ENCODE results near the gene RAPGEF6. TPM values are rescaled to one million over a fixed set of nuclear protein-coding genes. Genes with fewer than 3 reads are reported as not detected.

The RAPGEF6 gene
- total RNA-seq, 6 experiments from 2014 or later = 3.7 to 9.1 (median 7.6) TPM

- H3K4me3 ChIP-seq = no peak overlapping the region
- 10% methylated on average over 7 of the region's 7 CpGs for WGBS (ENCODE audit: insufficient coverage, low coverage, low lambda C conversion rate, missing lambda C conversion rate)
- intact Hi-C loops (cut with DNase I) = no loop called here
- TF ChIP-seq POLR2A (IDR thresholded peaks at IDR 0.05) (no peak), CTCF (IDR thresholded peaks at IDR 0.05) (peak; percentile 87 to 89 (median 88))
- H3K36me3 ChIP-seq = no peaks in the 10 kb centered on the region
- ATAC-seq (peak; percentile 86 to 96 (median 94)), DNase-seq (peak; percentile 74 to 82 (median 76))
- H3K4me1 ChIP-seq = no peaks in the 10 kb centered on the region
- H3K27ac ChIP-seq = no peak overlapping the region
- H3K9me3 ChIP-seq = no peaks in the 10 kb centered on the region
- no peaks in the 10 kb centered on the region for H3K27me3 ChIP-seq
Observed at GRCh38 chr5:131417240-131417869, 217.7 kb downstream of the RAPGEF6 start.

- ATAC-seq (no peak), DNase-seq (no peak)
- H3K36me3 ChIP-seq = no peaks in the 10 kb centered on the region
- no peak overlapping the region for H3K4me3 ChIP-seq
- H3K4me1 ChIP-seq = no peaks in the 10 kb centered on the region
- no peaks in the 10 kb centered on the region for H3K27me3 ChIP-seq
- intact Hi-C loops (cut with DNase I) = no loop called here
- H3K27ac ChIP-seq = no peak overlapping the region
- 43% methylated on average over 3 of the region's 3 CpGs for WGBS (ENCODE audit: insufficient coverage, low coverage, low lambda C conversion rate, missing lambda C conversion rate)
- no peaks in the 10 kb centered on the region for H3K9me3 ChIP-seq
- TF ChIP-seq POLR2A (IDR thresholded peaks at IDR 0.05) (no peak), CTCF (IDR thresholded peaks at IDR 0.05) (no peak)
Observed at GRCh38 chr5:131416729-131417128, 218.3 kb downstream of the RAPGEF6 start.

- WGBS (ENCODE audit: insufficient coverage, low coverage, low lambda C conversion rate, missing lambda C conversion rate) = 76% methylated on average over 4 of the region's 4 CpGs
- TF ChIP-seq POLR2A (IDR thresholded peaks at IDR 0.05) (no peak), CTCF (IDR thresholded peaks at IDR 0.05) (no peak)
- Histone ChIP-seq H3K27me3 (no peaks in the 10 kb centered on the region), H3K9me3 (no peaks in the 10 kb centered on the region), H3K27ac (no peak overlapping the region), H3K4me3 (no peak overlapping the region), H3K4me1 (no peaks in the 10 kb centered on the region), H3K36me3 (no peaks in the 10 kb centered on the region)
- intact Hi-C loops (cut with DNase I) = no loop called here
- ATAC-seq (no peak), DNase-seq (no peak)
Observed at GRCh38 chr5:131413605-131414559, 221.1 kb downstream of the RAPGEF6 start.

GRCh38 chr5:131406975-131407638 lies 227.9 kb downstream of the RAPGEF6 start:
- Histone ChIP-seq H3K4me1 (peaks cover 0 to 11% (median 0%) of the 10 kb centered on the region in 4 donors), H3K4me3 (no peak overlapping the region), H3K36me3 (no peaks in the 10 kb centered on the region), H3K9me3 (no peaks in the 10 kb centered on the region), H3K27me3 (no peaks in the 10 kb centered on the region), H3K27ac (no peak overlapping the region)
- no peak for TF ChIP-seq CTCF (IDR thresholded peaks at IDR 0.05)
- no peak for TF ChIP-seq POLR2A (IDR thresholded peaks at IDR 0.05)
- WGBS (ENCODE audit: insufficient coverage, low coverage, low lambda C conversion rate, missing lambda C conversion rate) = 51% methylated on average over 5 of the region's 6 CpGs
- ATAC-seq (peak; percentile 93 to 96 (median 94)), DNase-seq (peak; percentile 48 to 69 (median 65))
- intact Hi-C loops (cut with DNase I) = no loop called here

All from right lobe of liver (tissue), 6 donors.